IMR-90 (cell line): ENCODE results near the gene PRKG2. TPM values are rescaled to one million over a fixed set of nuclear protein-coding genes. Genes with fewer than 3 reads are reported as not detected.

Experiments
- ATAC-seq: fragments of 200-7000 bp; cut with Tn5 transposase; 2 replicates; pipeline ENCODE4 v1.9.1; 2020; ENCODE audit warnings: low read depth, mild to moderate bottlenecking, moderate library complexity
- BruUV-seq: library from RNA; stranded (reverse); fragments of 400-500 nt; replicated peaks from 2 replicates; lab custom pipeline; 2021; lab: Mats Ljungman, UMichigan
- CTCF ChIA-PET: fragments of 300-600 bp; formaldehyde crosslinking; extraction: SDS; loops from one replicate; lab custom pipeline; 2021; ENCODE audit warnings: antibody characterized with exemption; lab: Yijun Ruan, JAX
- POLR2A ChIA-PET: fragments of 300-600 bp; sonication (Branson Sonifier 250); formaldehyde crosslinking; loops from one replicate; lab custom pipeline; 2022; ENCODE audit warnings: antibody characterized with exemption; ENCODE audit not compliant: unreplicated experiment; lab: Charles Lee
- DNase-seq: peaks from one replicate; pipeline ENCODE4 v3.0.0; 2013
- H2AFZ ChIP-seq: replicated peaks from 2 replicates; pipeline ENCODE3; 2013; ENCODE audit warnings: low read length, mild to moderate bottlenecking; ENCODE audit not compliant: poor library complexity
- H2AK5ac ChIP-seq: 2 replicates; pipeline ENCODE4 v1.6.1; 2013; ENCODE audit warnings: low read depth, low read length, inconsistent platforms
- H2AK9ac ChIP-seq: replicated peaks from 2 replicates; pipeline ENCODE3; 2013; ENCODE audit warnings: mild to moderate bottlenecking, low read depth, low read length, moderate library complexity; ENCODE audit not compliant: poor library complexity
- H2BK120ac ChIP-seq: 2 replicates; pipeline ENCODE4 v1.6.1; 2013; ENCODE audit warnings: low read depth, low read length, inconsistent platforms
- H2BK15ac ChIP-seq: 3 replicates; pipeline ENCODE4 v1.6.1; 2013; ENCODE audit warnings: low read depth, low read length, inconsistent platforms
- H2BK20ac ChIP-seq: 2 replicates; pipeline ENCODE4 v1.6.1; 2013; ENCODE audit warnings: low read depth, mild to moderate bottlenecking, inconsistent platforms, low read length, moderate library complexity
- H2BK5ac ChIP-seq: 2 replicates; pipeline ENCODE4 v1.6.1; 2013; ENCODE audit warnings: mild to moderate bottlenecking, low read depth, low read length, inconsistent platforms; ENCODE audit not compliant: poor library complexity, severe bottlenecking
- H3K14ac ChIP-seq: replicated peaks from 2 replicates; pipeline ENCODE4 v1.6.1; 2013; ENCODE audit warnings: low read depth, low read length, inconsistent platforms
- H3K18ac ChIP-seq: 2 replicates; pipeline ENCODE4 v1.6.1; 2013; ENCODE audit warnings: low read depth, low read length, control low read depth
- H3K23ac ChIP-seq: 2 replicates; pipeline ENCODE4 v1.6.1; 2013; ENCODE audit warnings: low read depth, low read length, inconsistent platforms
- H3K27ac ChIP-seq: 2 replicates; pipeline ENCODE4 v1.5.1; 2013; ENCODE audit warnings: mild to moderate bottlenecking, control low read depth, low read length; ENCODE audit not compliant: insufficient read depth
- H3K27me3 ChIP-seq: 2 replicates; pipeline ENCODE4 v1.6.1; 2013; ENCODE audit warnings: low read length; ENCODE audit not compliant: control insufficient read depth, insufficient read depth
- H3K36me3 ChIP-seq: 2 replicates; pipeline ENCODE4 v1.6.1; 2013; ENCODE audit warnings: low read length, mixed read lengths; ENCODE audit not compliant: control insufficient read depth, insufficient read depth
- H3K4ac ChIP-seq: 2 replicates; pipeline ENCODE4 v1.6.1; 2013; ENCODE audit warnings: low read depth, low read length, inconsistent platforms
- H3K4me1 ChIP-seq: 2 replicates; pipeline ENCODE4 v1.6.1; 2013; ENCODE audit warnings: low read length, mixed read lengths; ENCODE audit not compliant: control insufficient read depth, insufficient read depth
- H3K4me2 ChIP-seq: 2 replicates; pipeline ENCODE4 v1.6.1; 2013; ENCODE audit warnings: low read depth, mild to moderate bottlenecking, control low read depth, low read length, moderate library complexity
- H3K4me3 ChIP-seq: 2 replicates; pipeline ENCODE4 v1.5.1; 2013; ENCODE audit warnings: low read depth, mild to moderate bottlenecking, control low read depth, low read length, moderate library complexity; ENCODE audit not compliant: insufficient read depth
- H3K56ac ChIP-seq: 2 replicates; pipeline ENCODE4 v1.6.1; 2013; ENCODE audit warnings: low read length, inconsistent platforms; ENCODE audit not compliant: insufficient read depth; ENCODE audit errors: extremely low read depth
- H3K79me1 ChIP-seq, 2 experiments: 2 replicates each; pipeline ENCODE4 v1.6.1; 2013; ENCODE audit warnings: low read length in 2 of 2, inconsistent platforms in 1 of 2, low read depth in 1 of 2
- H3K9ac ChIP-seq: 2 replicates; pipeline ENCODE4 v1.6.1; 2013; ENCODE audit warnings: low read depth, low read length, control low read depth
- H3K9me1 ChIP-seq: 2 replicates; pipeline ENCODE4 v1.6.1; 2013; ENCODE audit warnings: low read length, inconsistent platforms; ENCODE audit not compliant: insufficient read depth
- H3K9me3 ChIP-seq: 2 replicates; pipeline ENCODE4 v1.6.1; 2013; ENCODE audit warnings: low read length; ENCODE audit not compliant: control insufficient read depth, insufficient read depth
- H4K20me1 ChIP-seq: 2 replicates; pipeline ENCODE4 v1.6.1; 2013; ENCODE audit warnings: low read length, inconsistent platforms; ENCODE audit not compliant: insufficient read depth
- H4K5ac ChIP-seq: 2 replicates; pipeline ENCODE4 v1.6.1; 2013; ENCODE audit warnings: mild to moderate bottlenecking, low read depth, low read length, control low read depth
- H4K8ac ChIP-seq, 2 experiments: 2 replicates each; pipeline ENCODE4 v1.6.1; 2013; ENCODE audit warnings: low read depth in 2 of 2, low read length in 2 of 2, control low read depth in 1 of 2, inconsistent platforms in 1 of 2
- H4K91ac ChIP-seq: 2 replicates; pipeline ENCODE4 v1.6.1; 2013; ENCODE audit warnings: low read depth, low read length, inconsistent platforms; ENCODE audit not compliant: insufficient read depth
- BHLHE40 ChIP-seq: fragments of 150-350 bp; IDR thresholded peaks from 2 replicates; pipeline ENCODE4 v1.6.1; 2016; ENCODE audit warnings: mild to moderate bottlenecking, low read depth, low read length
- CEBPB ChIP-seq: IDR thresholded peaks from 2 replicates; pipeline ENCODE4 v1.6.1; 2012; ENCODE audit warnings: low read depth, low read length, improper control_type of control experiment
- FOS ChIP-seq: fragments of 150-350 bp; IDR thresholded peaks from 2 replicates; pipeline ENCODE4 v1.6.1; 2016; ENCODE audit warnings: low read depth, low read length
- MXI1 ChIP-seq: IDR thresholded peaks from 2 replicates; pipeline ENCODE4 v1.6.1; 2012; ENCODE audit warnings: low read depth, mild to moderate bottlenecking, low read length, moderate library complexity, borderline replicate concordance
- NFE2L2 ChIP-seq: fragments of 150-350 bp; IDR thresholded peaks from 2 replicates; pipeline ENCODE4 v1.6.1; 2016; ENCODE audit warnings: low read depth, mild to moderate bottlenecking, low read length
- POLR2A ChIP-seq: IDR thresholded peaks from 2 replicates; pipeline ENCODE4 v1.6.1; 2012; ENCODE audit warnings: mild to moderate bottlenecking, low read depth, low read length
- SMC3 ChIP-seq: fragments of 150-350 bp; IDR thresholded peaks from 2 replicates; pipeline ENCODE4 v1.6.1; 2016; ENCODE audit warnings: low read depth, mild to moderate bottlenecking, antibody characterized with exemption, low read length, moderate library complexity
- WGBS, 2 experiments: methylation state at CpG; one replicate each; pipeline versions ENCODE4 v1.1.5 to v1.1.7; 2013; ENCODE audit warnings: missing lambda C conversion rate in 2 of 2; ENCODE audit not compliant: insufficient read length in 1 of 2; ENCODE audit errors: extremely low coverage in 2 of 2; 5-methylcytosine and 5-hydroxymethylcytosine counted together
- dilution Hi-C: fragments of 300-500 bp; cut with HindIII; formaldehyde crosslinking; loops from one replicate; pipeline ENCODE4 v1.14.3; 2018; ENCODE audit warnings: low sequenced_read_pairs; ENCODE audit not compliant: unreplicated experiment
- in situ Hi-C: fragments of 300-500 bp; cut with MboI; formaldehyde crosslinking; loops from 3 replicates; pipeline ENCODE4 v1.14.3; 2019; ENCODE audit warnings: low sequenced_read_pairs, inconsistent platforms, mixed read lengths
- intact Hi-C: fragments of 100-400 bp; cut with micrococcal nuclease; formaldehyde crosslinking; loops from 2 replicates; pipeline ENCODE4 v1.10.0; 2022
- polyA plus RNA-seq, 3 experiments: library from polyadenylated mRNA; depleted of rRNA; stranded (reverse); fragments of >200 nt; gene quantifications; 2 replicates each; pipeline ENCODE4 v1.2.3, GENCODE V29; 2012; ENCODE audit warnings: low replicate concordance in 1 of 3
- total RNA-seq: library from RNA; depleted of rRNA; stranded (reverse); fragments of >200 nt; gene quantifications from 2 replicates; pipeline ENCODE4 v1.2.3, GENCODE V29; 2012
- TF ChIP-seq, protein P1 (sequence below): fragments of 150-350 bp; IDR thresholded peaks from 2 replicates; pipeline ENCODE4 v1.6.1; 2017; ENCODE audit warnings: mild to moderate bottlenecking, antibody characterized with exemption, low read length, low read depth

Gene PRKG2
- total and polyA plus RNA-seq, 2 of the 4 experiments (the other 2 are of a cell fraction): 0.44 to 2.0 TPM

DNA sequence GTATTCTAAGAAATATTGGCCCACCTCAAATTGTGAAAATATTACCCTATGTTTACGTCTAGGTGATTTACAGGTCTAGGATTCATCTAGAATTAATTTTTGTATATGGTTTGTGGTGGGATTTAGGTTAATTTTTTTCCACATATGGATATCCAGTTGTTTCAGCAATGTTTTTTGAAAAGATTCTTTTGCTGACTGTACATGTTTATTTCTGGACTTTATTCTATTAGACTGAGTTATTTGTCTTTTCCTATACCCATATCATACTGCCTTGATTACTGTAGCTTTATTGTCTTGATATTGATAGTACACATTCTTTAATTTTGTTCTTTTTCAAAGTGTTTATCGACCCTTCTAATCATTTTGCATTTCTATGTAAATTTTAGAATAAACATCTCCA, 83.5 kb downstream of the PRKG2 start:
- Histone ChIP-seq H3K27me3 (no peaks in the 10 kb centered on the region), H2AK9ac (no peak overlapping the region), H4K20me1 (no peaks in the 10 kb centered on the region), H2AFZ (no peak overlapping the region), H2BK120ac (no peak overlapping the region), H4K8ac (no peak overlapping the region), H4K91ac (no peak overlapping the region), H2BK5ac (no peak overlapping the region), H3K4ac (no peak overlapping the region), H3K79me1 (no peaks in the 10 kb centered on the region), H2AK5ac (no peak overlapping the region), H3K23ac (no peak overlapping the region), H3K36me3 (peaks cover 4% of the 10 kb centered on the region), H3K4me3 (no peak overlapping the region), H3K4me1 (peaks cover 9% of the 10 kb centered on the region), H3K14ac (no peak overlapping the region), H3K9ac (no peak overlapping the region), H3K56ac (no peak overlapping the region), H3K18ac (no peak overlapping the region), H2BK15ac (no peak overlapping the region), H3K27ac (no peak overlapping the region), H3K4me2 (no peak overlapping the region), H3K9me1 (no peaks in the 10 kb centered on the region), H3K9me3 (no peaks in the 10 kb centered on the region), H4K5ac (no peak overlapping the region), H2BK20ac (no peak overlapping the region)
- DNase-seq (no peak), ATAC-seq (no peak)
- BruUV-seq: no TSS peak
- TF ChIP-seq MXI1 (no peak), CEBPB (no peak), NFE2L2 (no peak), SMC3 (no peak), BHLHE40 (no peak), FOS (no peak), POLR2A (no peak)
- TF ChIP-seq, protein P1, sequence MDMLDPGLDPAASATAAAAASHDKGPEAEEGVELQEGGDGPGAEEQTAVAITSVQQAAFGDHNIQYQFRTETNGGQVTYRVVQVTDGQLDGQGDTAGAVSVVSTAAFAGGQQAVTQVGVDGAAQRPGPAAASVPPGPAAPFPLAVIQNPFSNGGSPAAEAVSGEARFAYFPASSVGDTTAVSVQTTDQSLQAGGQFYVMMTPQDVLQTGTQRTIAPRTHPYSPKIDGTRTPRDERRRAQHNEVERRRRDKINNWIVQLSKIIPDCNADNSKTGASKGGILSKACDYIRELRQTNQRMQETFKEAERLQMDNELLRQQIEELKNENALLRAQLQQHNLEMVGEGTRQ: no peak
- CTCF ChIA-PET: interaction anchor here (0.7 kb wide), 1 partner anchor 15 kb away, joined by 3 read pairs; no protein-coding TSS in a partner anchor
- POLR2A ChIA-PET: no interaction called here
- WGBS, 2 experiments: no CpG with 5 or more reads among the region's 2 CpGs
- in situ Hi-C loops: no loop called here
- intact Hi-C loops: no loop called here
- dilution Hi-C loops: no loop called here
